MCF 10A (cell line): ENCODE measurements around the gene SERPINB1. TPM values are rescaled to one million over a fixed set of nuclear protein-coding genes. Genes with fewer than 3 reads are reported as not detected.

Experiments used
- BruUV-seq: library from RNA; stranded (reverse); fragments of 400-500 nt; replicated peaks from 2 replicates; lab custom pipeline; 2021; lab: Mats Ljungman, UMichigan
- CTCF ChIA-PET: fragments of 300-600 bp; sonication (Branson Sonifier 250); formaldehyde crosslinking; extraction: SDS; loops from one replicate; lab custom pipeline; 2021; ENCODE audit warnings: antibody characterized with exemption, inconsistent platforms; lab: Yijun Ruan, JAX
- POLR2A ChIA-PET: fragments of 300-600, 350-650 bp; sonication (Branson Sonifier 250); formaldehyde crosslinking; extraction: SDS; loops from one replicate; lab custom pipeline; 2020; ENCODE audit warnings: antibody characterized with exemption, inconsistent platforms; lab: Yijun Ruan, JAX
- DNase-seq: peaks from one replicate; pipeline ENCODE4 v3.0.0-alpha.2; 2018; ENCODE audit not compliant: unreplicated experiment
- H3K27ac Mint-ChIP-seq: one replicate; pipeline ENCODE4 v1.8.0; 2022; ENCODE audit warnings: mild to moderate bottlenecking, low read depth, mixed read lengths; ENCODE audit not compliant: unreplicated experiment
- H3K27me3 Mint-ChIP-seq: one replicate; pipeline ENCODE4 v1.8.0; 2022; ENCODE audit warnings: mixed read lengths; ENCODE audit not compliant: insufficient read depth, unreplicated experiment
- H3K36me3 Mint-ChIP-seq: one replicate; pipeline ENCODE4 v1.8.0; 2022; ENCODE audit warnings: mild to moderate bottlenecking, moderate library complexity, mixed read lengths; ENCODE audit not compliant: insufficient read depth, unreplicated experiment
- H3K4me1 Mint-ChIP-seq: one replicate; pipeline ENCODE4 v1.8.0; 2022; ENCODE audit warnings: mixed read lengths; ENCODE audit not compliant: insufficient read depth, unreplicated experiment
- H3K4me3 Mint-ChIP-seq: one replicate; pipeline ENCODE4 v1.8.0; 2022; ENCODE audit warnings: mild to moderate bottlenecking, moderate library complexity, mixed read lengths; ENCODE audit not compliant: unreplicated experiment
- H3K9me3 Mint-ChIP-seq: one replicate; pipeline ENCODE4 v1.8.0; 2022; ENCODE audit warnings: mixed read lengths; ENCODE audit not compliant: unreplicated experiment
- CTCF ChIP-seq: fragments of 200-600 bp; IDR thresholded peaks from one replicate; pipeline ENCODE4 v1.8.0; 2022; ENCODE audit warnings: antibody characterized with exemption, mild to moderate bottlenecking; ENCODE audit not compliant: unreplicated experiment
- intact Hi-C: fragments of 100-400 bp; cut with micrococcal nuclease; formaldehyde crosslinking; loops from 2 replicates; pipeline ENCODE4 v1.14.1; 2022
- total RNA-seq: library from RNA; stranded (reverse); gene quantifications from 2 replicates; pipeline ENCODE4 v1.2.3, GENCODE V29; 2022

The SERPINB1 gene
- total RNA-seq, 1 experiment from 2014 or later, result 20.8 TPM

DNA sequence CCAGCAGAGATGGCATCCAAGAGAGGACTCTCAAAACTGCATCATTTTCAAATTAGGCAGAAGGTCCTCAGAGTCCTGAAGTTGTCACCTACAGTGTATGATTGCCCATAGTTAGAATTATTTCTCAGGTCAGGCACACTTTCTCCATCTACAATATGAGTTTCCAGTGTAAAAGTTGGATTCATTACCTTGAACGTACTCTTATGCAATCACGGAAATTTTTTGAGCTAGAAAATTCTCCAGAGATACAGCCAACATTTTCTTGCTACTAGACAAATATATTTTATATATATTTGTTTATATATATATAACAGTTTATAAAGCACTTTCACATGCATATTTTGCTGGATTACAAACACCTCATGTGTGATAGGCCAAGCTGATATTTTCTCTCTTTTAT, 29.4 kb upstream of the SERPINB1 start:
- Mint-ChIP-seq H3K27ac (no peak overlapping the region), H3K27me3 (peaks cover 10% of the 10 kb centered on the region), H3K4me3 (no peak overlapping the region), H3K9me3 (no peaks in the 10 kb centered on the region), H3K4me1 (peaks cover 6% of the 10 kb centered on the region), H3K36me3 (no peaks in the 10 kb centered on the region)
- DNase-seq, result no peak
- no TSS peak for BruUV-seq
- intact Hi-C loops, result no loop called here
- TF ChIP-seq CTCF, result no peak
- CTCF ChIA-PET, result interaction anchor here (0.6 to 1.7 kb wide), 6 partner anchors 15 to 1275 kb away, joined by 3 to 8 read pairs (median 3); no protein-coding TSS in a partner anchor
- POLR2A ChIA-PET, result interaction anchor here (0.5 to 0.8 kb wide), 2 partner anchors 25 to 851 kb away, joined by 4 to 5 read pairs; no protein-coding TSS in a partner anchor

GRCh38 chr6:2870046-2870636, 28.5 kb upstream of the SERPINB1 start:
- Mint-ChIP-seq H3K4me3 (no peak overlapping the region), H3K27me3 (peaks cover 10% of the 10 kb centered on the region), H3K9me3 (no peaks in the 10 kb centered on the region), H3K36me3 (no peaks in the 10 kb centered on the region), H3K27ac (no peak overlapping the region), H3K4me1 (peaks cover 7% of the 10 kb centered on the region)
- intact Hi-C loops, result no loop called here
- ChIA-PET POLR2A (interaction anchor here (1.4 kb wide), 1 partner anchor 9 kb away, joined by 4 read pairs; no protein-coding TSS in a partner anchor), CTCF (interaction anchor here (0.7 to 2.2 kb wide), 5 partner anchors 12 to 1274 kb away, joined by 3 to 16 read pairs (median 5); no protein-coding TSS in a partner anchor)
- no TSS peak for BruUV-seq
- TF ChIP-seq CTCF, result no peak
- no peak for DNase-seq

DNA sequence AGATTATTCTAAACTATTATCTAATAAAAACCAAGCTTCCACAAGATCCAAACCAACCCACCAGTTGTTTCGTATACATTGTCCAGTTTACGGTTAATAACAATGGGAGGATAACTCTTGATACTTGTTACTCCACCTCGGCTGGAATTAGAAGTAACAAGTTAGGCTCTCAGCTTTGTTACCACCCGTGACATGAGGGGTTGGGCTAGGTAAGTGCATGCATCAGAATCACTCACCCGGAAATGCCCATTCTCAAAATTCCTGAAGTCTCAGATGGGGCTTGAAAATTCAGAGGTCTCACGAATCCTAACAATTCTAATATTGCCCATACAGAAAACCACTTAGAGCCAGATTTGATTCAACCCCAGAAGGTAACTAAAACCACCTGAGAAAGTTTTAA, 27.0 kb upstream of the SERPINB1 start:
- no TSS peak for BruUV-seq
- no peak overlapping the region for H3K27ac Mint-ChIP-seq
- H3K36me3 Mint-ChIP-seq, result no peaks in the 10 kb centered on the region
- no peak for TF ChIP-seq CTCF
- H3K9me3 Mint-ChIP-seq, result no peaks in the 10 kb centered on the region
- ChIA-PET POLR2A (interaction anchor here (1.5 kb wide), 1 partner anchor 10 kb away, joined by 3 read pairs; no protein-coding TSS in a partner anchor), CTCF (interaction anchor here (0.6 to 2.2 kb wide), 8 partner anchors 11 to 225 kb away, joined by 3 to 16 read pairs (median 3); no protein-coding TSS in a partner anchor)
- H3K4me1 Mint-ChIP-seq, result peaks cover 7% of the 10 kb centered on the region
- no peak overlapping the region for H3K4me3 Mint-ChIP-seq
- H3K27me3 Mint-ChIP-seq, result peaks cover 7% of the 10 kb centered on the region
- intact Hi-C loops, result no loop called here
- DNase-seq, result no peak

DNA sequence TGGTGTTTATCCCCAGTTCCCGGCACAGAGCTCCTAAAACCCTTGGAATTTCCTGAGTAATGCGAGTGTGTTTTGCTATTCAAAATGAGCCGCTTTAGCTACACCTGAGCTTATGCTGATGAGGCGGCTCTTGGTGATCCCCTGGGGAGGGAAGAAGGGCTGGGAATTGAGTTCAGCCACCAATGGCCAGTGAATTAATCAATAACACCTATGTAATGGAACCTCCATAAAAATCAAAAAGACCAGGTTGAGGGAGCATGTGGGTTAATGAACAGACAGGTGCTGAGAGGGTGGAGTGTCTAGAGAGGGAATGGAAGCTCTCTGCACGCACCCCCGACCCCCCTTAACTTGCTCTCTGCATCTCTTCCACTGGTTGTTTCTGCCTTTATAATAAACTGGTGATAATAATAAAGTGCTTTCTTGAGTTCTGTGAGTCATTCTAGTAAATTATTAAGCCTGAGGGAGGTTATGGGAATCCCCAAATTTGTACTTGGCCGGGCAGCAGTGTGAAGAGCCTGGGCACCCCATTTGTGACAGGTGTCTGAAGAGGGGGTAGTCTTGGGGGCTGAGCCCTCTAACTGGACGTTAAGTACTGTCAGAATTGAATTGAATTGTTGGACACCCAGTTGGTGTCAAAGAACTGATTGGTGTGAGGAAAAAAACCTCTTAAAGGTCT, 24.6 kb upstream of the SERPINB1 start:
- POLR2A ChIA-PET, result interaction anchor here (1.0 kb wide), 2 partner anchors 24 to 33 kb away, joined by 3 read pairs; no protein-coding TSS in a partner anchor
- no peak for TF ChIP-seq CTCF
- no TSS peak for BruUV-seq
- no peak for DNase-seq
- no peak overlapping the region for H3K4me3 Mint-ChIP-seq
- CTCF ChIA-PET, result interaction anchor here (0.6 to 1.3 kb wide), 2 partner anchors 20 to 112 kb away, joined by 3 to 5 read pairs; no protein-coding TSS in a partner anchor
- intact Hi-C loops, result no loop called here
- H3K9me3 Mint-ChIP-seq, result peaks cover 2% of the 10 kb centered on the region
- no peaks in the 10 kb centered on the region for H3K27me3 Mint-ChIP-seq
- H3K4me1 Mint-ChIP-seq, result peaks cover 7% of the 10 kb centered on the region
- no peak overlapping the region for H3K27ac Mint-ChIP-seq
- H3K36me3 Mint-ChIP-seq, result no peaks in the 10 kb centered on the region
